Left ventricle myocardium inferior (tissue), 1 donor: Measurements from ENCODE around the gene OR2A1. TPM values are rescaled to one million over a fixed set of nuclear protein-coding genes. Genes with fewer than 3 reads are reported as not detected.
"Not testable (repeated sequence)": the region's sequence is repeated elsewhere in the genome, so short reads cannot be mapped to it uniquely, and the experiment has no call there.

Experiments used
- DNase-seq: peaks from one replicate; pipeline ENCODE4 v3.0.0-alpha.2; 2020
- H3K27ac ChIP-seq: fragments of 200-600 bp; replicated peaks from 2 replicates; pipeline ENCODE4 v1.8.0; 2021
- H3K27me3 ChIP-seq: fragments of 200-600 bp; 2 replicates; pipeline ENCODE4 v1.8.0; 2021; ENCODE audit warnings: low read depth
- H3K36me3 ChIP-seq: fragments of 200-600 bp; 2 replicates; pipeline ENCODE4 v1.8.0; 2021
- H3K4me1 ChIP-seq: fragments of 200-600 bp; 2 replicates; pipeline ENCODE4 v1.8.0; 2021
- H3K4me3 ChIP-seq: fragments of 200-600 bp; 2 replicates; pipeline ENCODE4 v1.8.0; 2021; ENCODE audit warnings: mild to moderate bottlenecking, moderate library complexity
- H3K9me3 ChIP-seq: fragments of 200-600 bp; replicated peaks from 2 replicates; pipeline ENCODE4 v1.8.0; 2021
- intact Hi-C: fragments of 100-400 bp; cut with micrococcal nuclease; formaldehyde crosslinking; loops from one replicate; pipeline ENCODE4 v1.11.0; 2022
- total RNA-seq: library from RNA; stranded (reverse); fragmentation: NEBNext Ultra II Directional; extraction: Animal tissue kit (Norgen Biotek cat#: 25700); gene quantifications from one replicate; pipeline ENCODE4 v1.2.1, GENCODE V29; 2021
- donor health status: DM: no; HTN: yes; CAD: no; lungs with severe emphysema.

Gene OR2A1
- total RNA-seq, 1 donor from 2014 or later: not detected

GRCh38 chr7:144302578-144303303, 9.5 kb upstream of the OR2A1 start:
- H3K4me1 ChIP-seq, H3K4me3 ChIP-seq, H3K36me3 ChIP-seq, H3K9me3 ChIP-seq, intact Hi-C loops, DNase-seq, H3K27me3 ChIP-seq, H3K27ac ChIP-seq: not testable (repeated sequence)

- H3K27me3 ChIP-seq, H3K4me1 ChIP-seq, H3K27ac ChIP-seq, H3K36me3 ChIP-seq, DNase-seq, H3K9me3 ChIP-seq, intact Hi-C loops, H3K4me3 ChIP-seq: not testable (repeated sequence)
Observed at GRCh38 chr7:144303607-144304006, 8.6 kb upstream of the OR2A1 start.

GRCh38 chr7:144305156-144305555, 7.1 kb upstream of the OR2A1 start:
- H3K9me3 ChIP-seq, H3K36me3 ChIP-seq, DNase-seq, H3K4me1 ChIP-seq, H3K27ac ChIP-seq, intact Hi-C loops, H3K4me3 ChIP-seq, H3K27me3 ChIP-seq: not testable (repeated sequence)

GRCh38 chr7:144309702-144310101, 2.5 kb upstream of the OR2A1 start:
- H3K9me3 ChIP-seq, DNase-seq, intact Hi-C loops: not testable (repeated sequence)

GRCh38 chr7:144311218-144311617, 1.0 kb upstream of the OR2A1 start:
- H3K4me3 ChIP-seq, H3K4me1 ChIP-seq, DNase-seq, intact Hi-C loops, H3K27ac ChIP-seq, H3K36me3 ChIP-seq, H3K27me3 ChIP-seq, H3K9me3 ChIP-seq: not testable (repeated sequence)

More at GRCh38 chr7:144309702-144310101, 2.5 kb upstream of the OR2A1 start:
- not testable (repeated sequence) for H3K4me1 ChIP-seq, H3K4me3 ChIP-seq, H3K36me3 ChIP-seq, H3K27me3 ChIP-seq, H3K27ac ChIP-seq

GRCh38 chr7:144317537-144317936, 5.3 kb downstream of the OR2A1 start:
- intact Hi-C loops, H3K9me3 ChIP-seq, DNase-seq, H3K4me3 ChIP-seq, H3K4me1 ChIP-seq, H3K27me3 ChIP-seq, H3K36me3 ChIP-seq, H3K27ac ChIP-seq: not testable (repeated sequence)

GRCh38 chr7:144319547-144319946, 7.3 kb downstream of the OR2A1 start:
- H3K36me3 ChIP-seq, H3K4me3 ChIP-seq, intact Hi-C loops, H3K4me1 ChIP-seq, H3K27me3 ChIP-seq, DNase-seq, H3K27ac ChIP-seq, H3K9me3 ChIP-seq: not testable (repeated sequence)

- H3K27ac ChIP-seq, H3K36me3 ChIP-seq, H3K9me3 ChIP-seq, H3K27me3 ChIP-seq, DNase-seq, H3K4me1 ChIP-seq, H3K4me3 ChIP-seq, intact Hi-C loops: not testable (repeated sequence)
Observed at GRCh38 chr7:144321677-144322206, 9.5 kb downstream of the OR2A1 start.

GRCh38 chr7:144323359-144323758, 11.1 kb downstream of the OR2A1 start:
- not testable (repeated sequence) for H3K4me3 ChIP-seq, DNase-seq

GRCh38 chr7:144325868-144326267, 13.6 kb downstream of the OR2A1 start:
- H3K4me3 ChIP-seq, intact Hi-C loops, H3K36me3 ChIP-seq, H3K4me1 ChIP-seq, H3K9me3 ChIP-seq, H3K27me3 ChIP-seq, DNase-seq, H3K27ac ChIP-seq: not testable (repeated sequence)

More at GRCh38 chr7:144323359-144323758, 11.1 kb downstream of the OR2A1 start:
- H3K4me1 ChIP-seq, intact Hi-C loops, H3K9me3 ChIP-seq, H3K27me3 ChIP-seq, H3K27ac ChIP-seq, H3K36me3 ChIP-seq: not testable (repeated sequence)

- H3K4me1 ChIP-seq, H3K27ac ChIP-seq, H3K27me3 ChIP-seq, H3K9me3 ChIP-seq, H3K4me3 ChIP-seq, intact Hi-C loops, H3K36me3 ChIP-seq, DNase-seq: not testable (repeated sequence)
Observed at GRCh38 chr7:144330044-144330443, 17.8 kb downstream of the OR2A1 start.

- DNase-seq, H3K27ac ChIP-seq, intact Hi-C loops, H3K27me3 ChIP-seq, H3K4me1 ChIP-seq, H3K9me3 ChIP-seq, H3K4me3 ChIP-seq, H3K36me3 ChIP-seq: not testable (repeated sequence)
Observed at GRCh38 chr7:144331221-144331995, 19.2 kb downstream of the OR2A1 start.

GRCh38 chr7:144331996-144332288, 19.7 kb downstream of the OR2A1 start:
- H3K36me3 ChIP-seq, H3K4me1 ChIP-seq, DNase-seq, intact Hi-C loops, H3K27ac ChIP-seq, H3K9me3 ChIP-seq, H3K27me3 ChIP-seq, H3K4me3 ChIP-seq: not testable (repeated sequence)

- H3K27me3 ChIP-seq, H3K9me3 ChIP-seq, DNase-seq, intact Hi-C loops, H3K4me3 ChIP-seq, H3K27ac ChIP-seq, H3K36me3 ChIP-seq, H3K4me1 ChIP-seq: not testable (repeated sequence)
Observed at GRCh38 chr7:144348625-144349024, 36.4 kb downstream of the OR2A1 start.
